Vagina (tissue), 2 donors: Measurements from ENCODE around the gene IER5L. TPM values are rescaled to one million over a fixed set of nuclear protein-coding genes. Genes with fewer than 3 reads are reported as not detected.
A peak's percentile ranks its signal among the peaks of the same experiment; 100 is the strongest.

Experiments used
- DNase-seq, 2 donors: peaks; one replicate each; pipeline ENCODE4 v3.0.0-alpha.2; 2017; ENCODE audit errors: extremely low spot score in 2 of 2
- H3K27ac ChIP-seq: fragments of 200-600 bp; sonication (generic); one replicate; pipeline ENCODE4 v1.5.1; 2019
- H3K27me3 ChIP-seq: fragments of 200-600 bp; sonication (generic); one replicate; pipeline ENCODE4 v1.5.1; 2019
- H3K36me3 ChIP-seq, 2 donors: fragments of 200-600 bp; sonication (generic); one replicate each; pipeline ENCODE4 v1.5.1; 2017 to 2019
- H3K4me1 ChIP-seq: fragments of 200-600 bp; sonication (generic); one replicate; pipeline ENCODE4 v1.5.1; 2019
- H3K4me3 ChIP-seq, 2 donors: fragments of 200-600 bp; sonication (generic); 1 replicate in 1 of 2; 2 replicates in 1 of 2; pipeline ENCODE4 v1.5.1; 2016 to 2019
- H3K9me3 ChIP-seq: fragments of 200-600 bp; sonication (generic); one replicate; pipeline ENCODE4 v1.5.1; 2019
- CTCF ChIP-seq, 3 experiments: fragments of 450-650 bp in 2 of 3; fragments of 200-600 bp in 1 of 3; sonication (generic) in 1 of 3; IDR thresholded peaks; one replicate each; pipeline ENCODE4 v1.5.1; 2017 to 2019; ENCODE audit warnings: antibody characterized with exemption in 3 of 3, mild to moderate bottlenecking in 2 of 3, moderate library complexity in 2 of 3
- POLR2A ChIP-seq, 2 donors: fragments of 450-650 bp; IDR thresholded peaks; one replicate each; pipeline ENCODE4 v1.6.1; 2017; ENCODE audit warnings: antibody characterized with exemption in 2 of 2, mild to moderate bottlenecking in 2 of 2, moderate library complexity in 2 of 2
- POLR2AphosphoS5 ChIP-seq, 2 donors: sonication (generic); formaldehyde crosslinking; IDR thresholded peaks; one replicate each; pipeline ENCODE4 v1.9.0; 2017; ENCODE audit warnings: antibody characterized with exemption in 2 of 2, mild to moderate bottlenecking in 2 of 2, low read depth in 1 of 2; ENCODE audit not compliant: insufficient read depth in 1 of 2
- intact Hi-C: fragments of 100-400 bp; cut with DNase I; formaldehyde crosslinking; loops from one replicate; pipeline ENCODE4 v1.15.1; 2023
- total RNA-seq: library from RNA; depleted of rRNA; stranded (reverse); fragments of >200 nt; gene quantifications from one replicate; pipeline ENCODE4 v1.2.3, GENCODE V29; 2016

IER5L gene
- total RNA-seq, 1 donor from 2014 or later, result 34.4 TPM

- peak overlapping the region; percentile 100 for H3K27ac ChIP-seq
- peak overlapping the region; percentile 15 to 47 for H3K4me3 ChIP-seq
Observed at GRCh38 chr9:129138476-129139232, 39.4 kb downstream of the IER5L start.

GRCh38 chr9:129138144-129138462, 40.0 kb downstream of the IER5L start:
- Histone ChIP-seq H3K4me1 (peaks cover 59% of the 10 kb centered on the region), H3K27me3 (no peaks in the 10 kb centered on the region), H3K36me3 (peaks cover 0 to 40% of the 10 kb centered on the region in 2 donors), H3K4me3 (peak overlapping the region in 1 of 2 donors; percentile 15), H3K9me3 (no peaks in the 10 kb centered on the region), H3K27ac (peak overlapping the region; percentile 100)
- DNase-seq, result no peak
- intact Hi-C loops, result loop anchor here (2.0 to 5.0 kb wide), 3 partner anchors 39 to 473 kb away; no protein-coding TSS in a partner anchor
- TF ChIP-seq POLR2A (IDR thresholded peaks at IDR 0.05), result no peak
- TF ChIP-seq CTCF (IDR thresholded peaks at IDR 0.05), result no peak
- no peak for TF ChIP-seq POLR2AphosphoS5 (IDR thresholded peaks at IDR 0.05; ENCODE audit: insufficient read depth in 1 of 2, low read depth in 1 of 2)

More at GRCh38 chr9:129138476-129139232, 39.4 kb downstream of the IER5L start:
- H3K36me3 ChIP-seq, result peaks cover 0 to 37% of the 10 kb centered on the region in 2 donors
- no peaks in the 10 kb centered on the region for H3K9me3 ChIP-seq
- no peak for DNase-seq
- TF ChIP-seq POLR2AphosphoS5 (IDR thresholded peaks at IDR 0.05; ENCODE audit: insufficient read depth in 1 of 2, low read depth in 1 of 2) (peak in 1 of 2 donors; percentile 81), POLR2A (IDR thresholded peaks at IDR 0.05) (no peak)
- intact Hi-C loops, result loop anchor here (2.0 to 5.0 kb wide), 3 partner anchors 38 to 472 kb away; no protein-coding TSS in a partner anchor
- H3K4me1 ChIP-seq, result peaks cover 65% of the 10 kb centered on the region
- H3K27me3 ChIP-seq, result no peaks in the 10 kb centered on the region

GRCh38 chr9:129137292-129138143, 40.5 kb downstream of the IER5L start:
- intact Hi-C loops, result loop anchor here (2.0 to 5.0 kb wide), 3 partner anchors 39 to 473 kb away; no protein-coding TSS in a partner anchor
- no peak for TF ChIP-seq CTCF (IDR thresholded peaks at IDR 0.05)
- TF ChIP-seq POLR2A (IDR thresholded peaks at IDR 0.05), result no peak
- no peak for TF ChIP-seq POLR2AphosphoS5 (IDR thresholded peaks at IDR 0.05; ENCODE audit: insufficient read depth in 1 of 2, low read depth in 1 of 2)
- DNase-seq, result no peak
- peak overlapping the region; percentile 100 for H3K27ac ChIP-seq
- no peak overlapping the region for H3K4me3 ChIP-seq
- no peaks in the 10 kb centered on the region for H3K9me3 ChIP-seq
- peaks cover 54% of the 10 kb centered on the region for H3K4me1 ChIP-seq
- peaks cover 0 to 40% of the 10 kb centered on the region in 2 donors for H3K36me3 ChIP-seq
- H3K27me3 ChIP-seq, result no peaks in the 10 kb centered on the region

DNA sequence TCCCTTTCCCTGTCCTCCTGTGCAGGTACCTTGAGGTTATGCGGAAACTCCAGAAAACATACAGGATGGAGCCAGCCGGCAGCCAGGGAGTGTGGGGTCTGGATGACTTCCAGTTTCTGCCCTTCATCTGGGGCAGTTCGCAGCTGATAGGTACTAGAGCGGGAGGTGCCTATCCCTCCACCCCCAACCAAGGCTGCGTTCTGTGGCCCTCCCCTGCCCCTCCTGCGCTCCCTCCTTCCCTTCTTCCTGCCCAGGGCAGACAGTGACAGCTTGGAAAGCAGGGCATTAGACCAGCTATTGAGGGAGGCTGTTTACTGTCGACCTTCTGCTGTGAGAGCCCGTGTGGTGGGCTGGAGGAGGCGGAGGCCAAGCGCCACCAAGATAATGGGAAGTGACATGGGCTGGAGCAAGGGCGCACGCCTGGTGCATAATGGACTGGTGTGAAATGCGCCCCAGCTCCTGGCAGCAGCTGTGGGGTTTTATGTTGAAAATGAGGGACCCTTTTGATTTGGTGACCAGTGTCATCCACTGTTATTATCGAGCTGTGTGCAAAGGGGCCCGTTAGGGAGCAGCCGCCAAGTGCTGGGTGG, 41.5 kb downstream of the IER5L start:
- TF ChIP-seq POLR2AphosphoS5 (IDR thresholded peaks at IDR 0.05; ENCODE audit: insufficient read depth in 1 of 2, low read depth in 1 of 2), result no peak
- TF ChIP-seq POLR2A (IDR thresholded peaks at IDR 0.05), result no peak
- no peak for TF ChIP-seq CTCF (IDR thresholded peaks at IDR 0.05)
- Histone ChIP-seq H3K9me3 (no peaks in the 10 kb centered on the region), H3K27ac (peak overlapping the region; percentile 100), H3K4me3 (no peak overlapping the region), H3K27me3 (no peaks in the 10 kb centered on the region), H3K4me1 (peaks cover 44% of the 10 kb centered on the region), H3K36me3 (peaks cover 0 to 40% of the 10 kb centered on the region in 2 donors)
- DNase-seq, result no peak
- intact Hi-C loops, result loop anchor here (5.0 kb wide), 1 partner anchor 196 kb away; no protein-coding TSS in a partner anchor

- Histone ChIP-seq H3K4me1 (peaks cover 33% of the 10 kb centered on the region), H3K4me3 (no peak overlapping the region), H3K27me3 (no peaks in the 10 kb centered on the region), H3K36me3 (peaks cover 0 to 40% of the 10 kb centered on the region in 2 donors), H3K27ac (no peak overlapping the region), H3K9me3 (no peaks in the 10 kb centered on the region)
- intact Hi-C loops, result loop anchor here (5.0 kb wide), 1 partner anchor 197 kb away; no protein-coding TSS in a partner anchor
- DNase-seq, result no peak
- no peak for TF ChIP-seq CTCF (IDR thresholded peaks at IDR 0.05)
- no peak for TF ChIP-seq POLR2A (IDR thresholded peaks at IDR 0.05)
- no peak for TF ChIP-seq POLR2AphosphoS5 (IDR thresholded peaks at IDR 0.05; ENCODE audit: insufficient read depth in 1 of 2, low read depth in 1 of 2)
Observed at GRCh38 chr9:129135476-129135875, 42.6 kb downstream of the IER5L start.
